GM10266 (cell line): Measurements from ENCODE around the gene TPCN2.

Source experiments
- DNase-seq: peaks from one replicate; pipeline ENCODE4 v3.0.0; 2012; ENCODE audit errors: extremely low spot score
- TF ChIP-seq, protein P1 (sequence below): IDR thresholded peaks from 2 replicates; pipeline ENCODE4 v1.5.1; 2012; ENCODE audit warnings: mild to moderate bottlenecking, low read depth; ENCODE audit not compliant: control insufficient read depth, insufficient read depth; ENCODE audit errors: missing control alignments

Gene TPCN2

DNA sequence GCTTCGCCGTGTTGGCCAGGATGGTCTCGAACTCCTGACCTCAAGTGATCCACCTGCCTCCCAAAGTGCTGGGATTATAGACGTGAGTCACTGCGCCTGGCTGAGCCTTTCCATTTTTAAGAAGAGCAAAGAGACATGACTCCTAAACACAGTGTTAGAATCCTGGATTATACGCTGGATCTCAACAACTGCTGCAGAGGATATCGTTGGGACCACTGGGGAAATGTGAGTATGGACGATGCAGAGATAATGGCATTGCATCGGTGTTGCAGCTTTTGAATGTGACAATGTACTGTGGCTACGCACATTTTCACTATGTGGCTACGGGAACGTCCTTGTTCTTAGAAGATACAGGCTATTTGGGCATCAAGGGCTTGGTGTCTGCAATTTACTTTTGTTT is 41.9 kb upstream of the TPCN2 start:
- DNase-seq, result no peak
- TF ChIP-seq, protein P1, sequence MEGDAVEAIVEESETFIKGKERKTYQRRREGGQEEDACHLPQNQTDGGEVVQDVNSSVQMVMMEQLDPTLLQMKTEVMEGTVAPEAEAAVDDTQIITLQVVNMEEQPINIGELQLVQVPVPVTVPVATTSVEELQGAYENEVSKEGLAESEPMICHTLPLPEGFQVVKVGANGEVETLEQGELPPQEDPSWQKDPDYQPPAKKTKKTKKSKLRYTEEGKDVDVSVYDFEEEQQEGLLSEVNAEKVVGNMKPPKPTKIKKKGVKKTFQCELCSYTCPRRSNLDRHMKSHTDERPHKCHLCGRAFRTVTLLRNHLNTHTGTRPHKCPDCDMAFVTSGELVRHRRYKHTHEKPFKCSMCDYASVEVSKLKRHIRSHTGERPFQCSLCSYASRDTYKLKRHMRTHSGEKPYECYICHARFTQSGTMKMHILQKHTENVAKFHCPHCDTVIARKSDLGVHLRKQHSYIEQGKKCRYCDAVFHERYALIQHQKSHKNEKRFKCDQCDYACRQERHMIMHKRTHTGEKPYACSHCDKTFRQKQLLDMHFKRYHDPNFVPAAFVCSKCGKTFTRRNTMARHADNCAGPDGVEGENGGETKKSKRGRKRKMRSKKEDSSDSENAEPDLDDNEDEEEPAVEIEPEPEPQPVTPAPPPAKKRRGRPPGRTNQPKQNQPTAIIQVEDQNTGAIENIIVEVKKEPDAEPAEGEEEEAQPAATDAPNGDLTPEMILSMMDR, result no peak

DNA sequence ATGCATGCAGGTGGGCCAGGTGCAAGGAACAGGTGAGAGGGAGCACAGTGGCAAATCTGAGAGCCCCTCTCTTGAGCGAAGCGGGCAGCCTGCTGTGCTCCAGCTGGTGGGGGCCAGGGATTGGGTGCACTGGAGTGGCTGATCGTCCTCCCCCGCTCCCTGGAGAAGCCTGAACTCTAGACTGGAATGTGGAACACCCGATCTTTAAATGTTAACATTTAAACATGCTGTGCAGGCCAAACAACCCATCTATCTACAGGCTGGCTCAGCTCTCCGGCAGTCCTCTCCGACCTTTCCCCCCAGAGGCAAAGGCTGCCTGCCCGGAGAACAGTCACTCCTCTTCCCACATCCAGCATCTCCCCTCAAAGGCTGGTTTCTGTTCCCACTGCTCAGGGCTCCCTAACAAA is 40.8 kb upstream of the TPCN2 start:
- TF ChIP-seq, protein P1, result no peak
- no peak for DNase-seq

- DNase-seq, result no peak
- TF ChIP-seq, protein P1, result no peak
These were observed 39.8 kb upstream of the TPCN2 start for GRCh38 chr11:69008737-69009440.

- TF ChIP-seq, protein P1, result no peak
- DNase-seq, result no peak
These were observed 39.1 kb upstream of the TPCN2 start for GRCh38 chr11:69009441-69010211.

DNA sequence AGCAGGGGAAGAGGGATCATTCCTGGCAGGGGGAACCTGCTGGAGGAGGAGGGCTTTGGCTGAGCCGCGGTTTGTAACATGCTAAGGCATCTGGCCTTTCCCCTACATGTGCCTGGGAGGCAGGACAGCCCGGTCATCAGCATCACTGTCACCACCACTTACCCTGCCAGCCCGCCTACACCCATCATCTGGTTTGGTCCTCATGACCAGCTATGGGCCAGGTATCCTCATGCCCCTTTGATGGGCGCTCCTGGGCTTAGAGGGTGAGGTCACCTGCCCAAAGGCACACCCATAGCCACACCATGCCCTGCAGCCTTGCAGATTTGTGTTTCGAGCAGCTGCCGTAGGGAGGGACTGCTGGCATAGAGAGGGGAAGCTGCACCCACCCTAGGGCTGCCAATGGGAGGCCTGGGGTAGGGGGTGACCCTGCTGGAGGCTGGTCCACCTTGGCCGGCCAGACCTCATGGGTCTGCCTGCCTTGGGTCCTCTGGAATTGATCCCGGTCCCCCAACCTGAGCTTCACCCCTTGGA is 38.3 kb upstream of the TPCN2 start:
- DNase-seq, result no peak
- TF ChIP-seq, protein P1, result no peak

DNA sequence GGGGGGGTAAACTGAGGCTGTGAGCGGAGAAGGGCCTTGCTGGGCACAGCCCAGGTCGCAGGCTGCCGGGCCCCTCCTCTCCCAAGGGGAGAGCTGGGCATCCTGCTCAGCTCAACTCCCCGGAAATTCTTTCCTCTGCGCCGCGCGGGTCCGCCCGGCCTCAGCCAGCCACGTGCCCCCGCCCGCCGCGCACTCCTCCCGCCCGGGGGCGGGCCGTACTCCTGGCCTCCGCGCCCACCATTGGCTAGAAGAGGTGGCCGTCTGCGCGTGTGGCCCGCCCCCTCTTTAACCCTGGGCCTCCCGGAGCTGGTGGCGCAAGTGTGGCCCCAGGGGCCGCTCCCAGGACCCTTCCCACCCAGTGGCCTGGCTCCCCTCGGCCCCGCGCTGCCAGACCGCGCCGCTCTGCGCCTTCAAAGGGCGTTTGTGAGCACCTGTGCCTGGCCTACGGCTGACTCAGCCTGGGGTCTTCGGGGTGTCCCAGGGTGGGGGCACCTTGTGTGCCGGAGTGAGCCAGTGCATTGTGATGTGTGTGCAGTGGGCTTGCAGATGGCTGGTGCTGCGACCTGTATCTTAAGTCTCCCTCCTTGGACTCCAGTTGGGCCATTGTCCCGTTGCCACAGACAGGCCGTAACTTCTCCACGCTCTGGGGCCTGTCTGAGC is 37.6 kb upstream of the TPCN2 start:
- TF ChIP-seq, protein P1, result no peak
- no peak for DNase-seq

DNA sequence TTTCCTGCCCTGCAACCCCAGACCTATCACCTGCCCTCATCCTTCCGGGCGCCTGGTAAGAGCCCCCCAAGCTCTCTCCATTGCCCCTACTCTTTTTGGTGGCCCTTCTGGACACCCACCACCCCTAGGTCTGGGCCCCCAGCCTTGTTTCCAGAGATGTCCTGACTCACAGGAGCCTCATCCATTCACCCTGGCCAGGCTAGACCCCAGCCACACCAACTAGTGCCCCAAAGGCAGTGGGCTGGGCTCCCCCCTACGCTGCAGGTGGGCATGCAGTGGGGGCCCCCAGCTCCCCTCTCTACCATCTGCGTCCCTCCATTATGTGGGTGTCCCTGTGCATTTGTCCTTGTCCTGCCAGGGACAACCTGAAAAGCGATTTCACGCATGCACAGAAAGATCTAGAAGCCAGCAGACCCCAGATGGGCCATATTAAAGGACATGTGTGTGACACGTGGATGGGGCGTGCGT is 37.1 kb upstream of the TPCN2 start:
- no peak for DNase-seq
- TF ChIP-seq, protein P1, result no peak
